Measurements from ENCODE around the gene GPR87. TPM values are rescaled to one million over a fixed set of nuclear protein-coding genes. Genes with fewer than 3 reads are reported as not detected.

The GPR87 gene
- total RNA-seq, 1 donor from 2014 or later = 5.5 TPM

DNA sequence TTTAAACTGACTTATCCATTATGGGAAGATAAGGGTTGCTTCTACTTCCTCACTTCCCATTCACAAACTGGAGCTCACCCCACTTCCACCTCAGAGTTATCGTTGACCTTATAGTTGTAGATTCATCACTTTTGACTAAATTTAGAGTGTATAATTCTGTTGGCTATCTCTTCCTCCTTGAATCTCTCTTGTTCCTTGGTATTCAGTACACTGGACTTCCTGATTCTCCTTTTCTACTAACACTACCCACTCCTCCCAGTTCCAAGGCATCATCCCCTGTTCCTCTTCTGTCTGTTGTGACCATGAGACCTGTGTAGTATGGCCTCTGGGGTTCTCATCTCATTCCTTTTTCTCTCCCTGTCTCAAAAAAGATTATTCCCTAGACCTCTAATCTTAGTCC lies 5.9 kb upstream of the GPR87 start:
- H3K36me3 Mint-ChIP-seq = no peaks in the 10 kb centered on the region
- DNase-seq (ENCODE audit: extremely low spot score, unreplicated experiment) = no peak
- H3K4me3 Mint-ChIP-seq = no peak overlapping the region
- no peaks in the 10 kb centered on the region for H3K4me1 Mint-ChIP-seq (ENCODE audit: unreplicated experiment)
- TF ChIP-seq, protein P1, sequence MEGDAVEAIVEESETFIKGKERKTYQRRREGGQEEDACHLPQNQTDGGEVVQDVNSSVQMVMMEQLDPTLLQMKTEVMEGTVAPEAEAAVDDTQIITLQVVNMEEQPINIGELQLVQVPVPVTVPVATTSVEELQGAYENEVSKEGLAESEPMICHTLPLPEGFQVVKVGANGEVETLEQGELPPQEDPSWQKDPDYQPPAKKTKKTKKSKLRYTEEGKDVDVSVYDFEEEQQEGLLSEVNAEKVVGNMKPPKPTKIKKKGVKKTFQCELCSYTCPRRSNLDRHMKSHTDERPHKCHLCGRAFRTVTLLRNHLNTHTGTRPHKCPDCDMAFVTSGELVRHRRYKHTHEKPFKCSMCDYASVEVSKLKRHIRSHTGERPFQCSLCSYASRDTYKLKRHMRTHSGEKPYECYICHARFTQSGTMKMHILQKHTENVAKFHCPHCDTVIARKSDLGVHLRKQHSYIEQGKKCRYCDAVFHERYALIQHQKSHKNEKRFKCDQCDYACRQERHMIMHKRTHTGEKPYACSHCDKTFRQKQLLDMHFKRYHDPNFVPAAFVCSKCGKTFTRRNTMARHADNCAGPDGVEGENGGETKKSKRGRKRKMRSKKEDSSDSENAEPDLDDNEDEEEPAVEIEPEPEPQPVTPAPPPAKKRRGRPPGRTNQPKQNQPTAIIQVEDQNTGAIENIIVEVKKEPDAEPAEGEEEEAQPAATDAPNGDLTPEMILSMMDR (conservative IDR thresholded peaks at IDR 0.05) = no peak
- H3K27me3 Mint-ChIP-seq = no peaks in the 10 kb centered on the region
- H3K9me3 Mint-ChIP-seq = peaks cover 10% of the 10 kb centered on the region
- no peak overlapping the region for H3K27ac Mint-ChIP-seq

DNA sequence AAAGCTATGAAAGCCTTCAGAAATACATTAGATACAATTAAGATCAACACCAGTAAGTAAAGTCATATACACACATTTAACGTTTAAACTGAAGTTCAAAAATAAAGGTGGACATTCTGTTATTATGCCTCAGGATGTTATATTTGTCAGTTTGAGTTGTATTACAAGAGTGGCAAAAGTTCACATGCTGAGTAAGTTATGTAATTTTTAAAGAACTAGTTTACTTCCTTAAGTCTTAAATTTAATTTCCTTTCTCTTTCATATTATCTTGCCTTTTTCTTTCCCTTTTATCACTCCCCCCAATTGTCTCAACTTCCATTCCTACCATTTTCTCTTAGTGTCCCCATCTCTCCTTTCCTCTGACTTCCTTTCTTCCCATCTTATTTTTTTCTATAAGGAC lies 4.9 kb upstream of the GPR87 start:
- TF ChIP-seq, protein P1 (conservative IDR thresholded peaks at IDR 0.05) = no peak
- peaks cover 10% of the 10 kb centered on the region for H3K9me3 Mint-ChIP-seq
- no peaks in the 10 kb centered on the region for H3K4me1 Mint-ChIP-seq (ENCODE audit: unreplicated experiment)
- H3K36me3 Mint-ChIP-seq = no peaks in the 10 kb centered on the region
- H3K4me3 Mint-ChIP-seq = no peak overlapping the region
- no peak for DNase-seq (ENCODE audit: extremely low spot score, unreplicated experiment)
- H3K27me3 Mint-ChIP-seq = no peaks in the 10 kb centered on the region
- H3K27ac Mint-ChIP-seq = no peak overlapping the region

- Mint-ChIP-seq H3K27me3 (no peaks in the 10 kb centered on the region), H3K27ac (peak overlapping the region; percentile 27), H3K9me3 (peaks cover 10% of the 10 kb centered on the region), H3K4me1 (ENCODE audit: unreplicated experiment) (no peaks in the 10 kb centered on the region), H3K4me3 (no peak overlapping the region), H3K36me3 (no peaks in the 10 kb centered on the region)
- TF ChIP-seq, protein P1 (conservative IDR thresholded peaks at IDR 0.05) = no peak
- DNase-seq (ENCODE audit: extremely low spot score, unreplicated experiment) = no peak
Measured at GRCh38 chr3:151320131-151320530, 3.5 kb upstream of the GPR87 start.

- Mint-ChIP-seq H3K4me1 (ENCODE audit: unreplicated experiment) (no peaks in the 10 kb centered on the region), H3K9me3 (peaks cover 10% of the 10 kb centered on the region), H3K27ac (peak overlapping the region; percentile 27), H3K27me3 (no peaks in the 10 kb centered on the region), H3K36me3 (no peaks in the 10 kb centered on the region), H3K4me3 (no peak overlapping the region)
- TF ChIP-seq, protein P1 (conservative IDR thresholded peaks at IDR 0.05) = no peak
- DNase-seq (ENCODE audit: extremely low spot score, unreplicated experiment) = no peak
Measured at GRCh38 chr3:151319628-151320027, 3.0 kb upstream of the GPR87 start.

GRCh38 chr3:151318991-151319390 lies 2.4 kb upstream of the GPR87 start:
- H3K4me3 Mint-ChIP-seq = no peak overlapping the region
- H3K4me1 Mint-ChIP-seq (ENCODE audit: unreplicated experiment) = no peaks in the 10 kb centered on the region
- no peak for DNase-seq (ENCODE audit: extremely low spot score, unreplicated experiment)
- peaks cover 10% of the 10 kb centered on the region for H3K9me3 Mint-ChIP-seq
- TF ChIP-seq, protein P1 (conservative IDR thresholded peaks at IDR 0.05) = no peak
- H3K27me3 Mint-ChIP-seq = no peaks in the 10 kb centered on the region
- H3K36me3 Mint-ChIP-seq = no peaks in the 10 kb centered on the region
- no peak overlapping the region for H3K27ac Mint-ChIP-seq

DNA sequence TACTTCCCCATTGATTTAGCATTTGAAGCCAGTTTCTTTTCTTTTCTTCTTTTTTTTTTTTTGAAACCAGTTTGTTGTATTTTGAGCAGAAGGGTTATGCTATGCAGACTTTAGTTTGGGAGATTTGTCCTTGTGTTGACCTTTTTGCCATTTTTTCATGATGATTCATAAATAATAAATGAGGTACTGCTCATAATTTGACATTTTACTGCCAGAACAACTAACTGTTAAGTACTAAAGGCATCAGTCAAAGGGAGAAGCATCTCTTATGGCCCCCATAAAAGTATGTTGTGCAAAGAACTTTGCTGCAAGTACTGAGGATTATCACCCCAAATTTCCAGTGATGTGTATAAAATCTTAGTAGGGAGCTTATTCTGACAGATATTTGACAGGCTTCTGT lies 1.7 kb upstream of the GPR87 start:
- peak overlapping the region; percentile 44 for H3K27ac Mint-ChIP-seq
- H3K4me1 Mint-ChIP-seq (ENCODE audit: unreplicated experiment) = no peaks in the 10 kb centered on the region
- DNase-seq (ENCODE audit: extremely low spot score, unreplicated experiment) = no peak
- peaks cover 10% of the 10 kb centered on the region for H3K9me3 Mint-ChIP-seq
- peak overlapping the region; percentile 32 for H3K4me3 Mint-ChIP-seq
- TF ChIP-seq, protein P1 (conservative IDR thresholded peaks at IDR 0.05) = no peak
- H3K36me3 Mint-ChIP-seq = no peaks in the 10 kb centered on the region
- H3K27me3 Mint-ChIP-seq = no peaks in the 10 kb centered on the region

All from type B pancreatic cell (in vitro differentiated cells).